Measurements from ENCODE around the gene FBXL15.

The FBXL15 gene

DNA sequence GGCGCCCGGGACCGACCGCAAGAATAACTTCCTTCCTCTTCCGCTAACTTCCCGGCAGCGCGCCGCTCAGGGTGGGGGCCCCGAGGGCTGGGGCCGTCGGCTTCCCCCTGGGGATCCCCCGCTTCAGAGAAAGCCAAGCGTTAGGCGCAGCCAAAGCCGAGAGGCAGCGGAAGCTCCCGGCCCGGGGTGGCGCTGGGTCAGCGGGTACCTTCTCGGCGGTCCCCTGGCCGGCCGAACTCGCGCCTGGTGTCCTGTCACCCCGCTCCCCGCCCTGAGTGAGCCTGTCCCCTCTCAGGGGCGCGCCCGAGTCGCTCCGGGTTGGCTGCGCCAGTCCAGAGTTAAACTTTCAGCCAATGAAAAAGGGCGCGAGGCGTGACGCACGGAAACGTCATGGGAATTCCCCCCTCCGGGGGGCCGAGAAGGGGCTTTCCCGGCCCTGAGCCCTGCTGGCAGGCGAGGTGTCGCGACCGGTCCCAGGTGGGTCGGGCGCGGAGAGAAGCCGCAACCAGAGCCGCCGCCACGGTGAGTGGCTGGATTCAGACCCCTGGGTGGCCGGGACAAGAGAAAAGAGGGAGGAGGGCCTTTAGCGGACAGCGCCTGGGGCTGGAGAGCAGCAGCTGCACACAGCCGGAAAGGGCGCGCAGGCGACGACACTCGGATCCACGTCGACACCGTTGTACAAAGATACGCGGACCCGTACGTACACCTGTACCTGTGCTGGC is 26.4 kb upstream of the FBXL15 start:
- H3K4me1 ChIP-seq (ENCODE audit: insufficient read depth, insufficient read length): peaks cover 15% of the 10 kb centered on the region
- peak; percentile 54 for DNase-seq (ENCODE audit: low read depth, low spot score)
- no peaks in the 10 kb centered on the region for H3K9me3 ChIP-seq (ENCODE audit: insufficient read depth, low read length)
- peaks cover 4% of the 10 kb centered on the region for H3K27me3 ChIP-seq (ENCODE audit: insufficient read depth, insufficient read length)
- peaks cover 26% of the 10 kb centered on the region for H3K36me3 ChIP-seq (ENCODE audit: insufficient read depth, insufficient read length, low read length)
- no peak for TF ChIP-seq YY1 (IDR thresholded peaks at IDR 0.05; ENCODE audit: insufficient read depth, insufficient read length)
- no peak for TF ChIP-seq ZNF274 (IDR thresholded peaks at IDR 0.05; ENCODE audit: low read depth, low read length)
- TF ChIP-seq SUZ12 (IDR thresholded peaks at IDR 0.05; ENCODE audit: extremely low read depth, insufficient read depth, insufficient read length): no peak
- peak overlapping the region; percentile 92 for H3K9ac ChIP-seq (ENCODE audit: insufficient read length, low read depth)
- H3K4me3 ChIP-seq (ENCODE audit: insufficient read length, low read depth): peak overlapping the region; percentile 74

DNA sequence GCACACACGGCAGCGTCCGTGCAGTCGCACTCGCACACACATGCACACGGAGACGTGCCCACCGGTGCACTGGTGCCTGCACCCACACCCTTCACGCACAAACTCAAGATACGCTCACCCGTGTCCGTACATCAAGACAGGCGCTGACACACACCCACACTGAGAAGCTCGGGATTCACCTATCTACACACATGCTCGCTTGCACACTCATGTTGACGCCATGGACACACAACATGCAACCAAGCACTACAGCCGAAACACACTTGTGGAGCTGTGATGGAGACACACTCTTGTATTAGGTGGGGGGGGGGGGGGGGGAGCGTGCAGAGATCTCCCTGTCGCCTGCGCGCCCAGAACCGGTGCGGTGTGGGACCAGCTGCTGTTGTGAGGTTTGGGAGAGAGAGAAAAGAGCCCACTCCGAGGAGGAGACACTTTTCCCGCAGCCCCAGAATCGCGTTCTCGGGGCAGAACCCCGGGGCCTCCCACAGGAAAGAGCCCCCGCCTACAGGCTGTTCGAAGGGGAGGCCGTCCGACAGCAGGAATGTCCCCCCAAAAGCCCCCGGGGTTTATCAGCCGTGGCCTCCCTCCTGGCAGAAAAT is 25.7 kb upstream of the FBXL15 start:
- Histone ChIP-seq H3K4me1 (ENCODE audit: insufficient read depth, insufficient read length) (peaks cover 19% of the 10 kb centered on the region), H3K9ac (ENCODE audit: insufficient read length, low read depth) (peak overlapping the region; percentile 92)
- no peak for DNase-seq (ENCODE audit: low read depth, low spot score)

DNA sequence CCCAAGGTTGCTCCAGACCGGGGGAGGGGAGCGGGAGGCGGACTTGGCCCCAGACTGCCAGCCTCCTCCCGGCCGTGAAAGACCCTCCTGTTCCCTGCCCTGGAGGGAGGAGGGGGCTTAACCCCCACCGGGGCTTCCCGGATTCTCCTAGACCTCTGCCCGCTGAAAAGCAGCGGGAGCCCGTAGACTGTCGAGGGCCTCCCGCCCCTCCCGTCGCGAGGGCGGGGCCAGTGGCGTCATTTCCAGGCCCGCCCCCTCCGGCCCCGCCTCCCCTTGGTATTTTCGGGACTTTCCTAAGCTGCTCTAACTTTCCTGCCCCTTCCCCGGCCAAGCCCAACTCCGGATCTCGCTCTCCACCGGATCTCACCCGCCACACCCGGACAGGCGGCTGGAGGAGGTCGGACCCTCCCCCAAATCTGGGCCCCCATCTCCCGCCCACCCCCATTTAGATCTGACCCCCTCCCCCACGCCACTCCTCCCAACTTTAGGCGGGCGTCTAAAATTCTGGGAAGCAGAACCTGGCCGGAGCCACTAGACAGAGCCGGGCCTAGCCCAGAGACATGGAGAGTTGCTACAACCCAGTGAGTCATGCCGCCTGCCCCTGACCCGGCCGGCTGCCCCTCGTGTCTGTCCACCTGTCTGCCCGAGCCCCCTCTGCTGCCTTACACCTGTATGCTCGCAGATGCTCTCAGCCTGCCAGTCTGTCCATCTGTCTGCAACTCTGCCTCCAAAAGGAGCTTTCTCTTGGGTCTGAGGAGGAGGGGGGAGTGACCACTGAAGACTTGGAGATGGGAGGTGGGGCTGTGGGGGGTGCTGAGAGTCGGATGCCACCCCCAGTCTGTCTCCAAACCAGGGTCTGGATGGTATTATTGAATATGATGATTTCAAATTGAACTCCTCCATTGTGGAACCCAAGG is 25.0 kb upstream of the FBXL15 start, which contains the start of gene NFKB2:
NFKB2 (plus strand) TSS at position 306 of the 917 bp plus-strand sequence; CDS start at position 561, 255 bp downstream.
- peaks cover 24% of the 10 kb centered on the region for H3K4me1 ChIP-seq (ENCODE audit: insufficient read depth, insufficient read length)
- H3K9me3 ChIP-seq (ENCODE audit: insufficient read depth, low read length): no peaks in the 10 kb centered on the region
- TF ChIP-seq ZNF274 (IDR thresholded peaks at IDR 0.05; ENCODE audit: low read depth, low read length) (no peak), YY1 (IDR thresholded peaks at IDR 0.05; ENCODE audit: insufficient read depth, insufficient read length) (no peak)
- H3K27me3 ChIP-seq (ENCODE audit: insufficient read depth, insufficient read length): peaks cover 4% of the 10 kb centered on the region
- DNase-seq (ENCODE audit: low read depth, low spot score): peak; percentile 78
- H3K9ac ChIP-seq (ENCODE audit: insufficient read length, low read depth): peak within 1 kb of the TSS; percentile 92
- peak within 1 kb of the TSS; percentile 77 for H3K4me3 ChIP-seq (ENCODE audit: insufficient read length, low read depth)
- peaks cover 37% of the 10 kb centered on the region for H3K36me3 ChIP-seq (ENCODE audit: insufficient read depth, insufficient read length, low read length)

More for the DNA sequence above, 25.7 kb upstream of the FBXL15 start:
- no peaks in the 10 kb centered on the region for H3K9me3 ChIP-seq (ENCODE audit: insufficient read depth, low read length)
- peak overlapping the region; percentile 74 for H3K4me3 ChIP-seq (ENCODE audit: insufficient read length, low read depth)
- H3K27me3 ChIP-seq (ENCODE audit: insufficient read depth, insufficient read length): peaks cover 4% of the 10 kb centered on the region
- peaks cover 29% of the 10 kb centered on the region for H3K36me3 ChIP-seq (ENCODE audit: insufficient read depth, insufficient read length, low read length)
- TF ChIP-seq SUZ12 (IDR thresholded peaks at IDR 0.05; ENCODE audit: extremely low read depth, insufficient read depth, insufficient read length) (no peak), YY1 (IDR thresholded peaks at IDR 0.05; ENCODE audit: insufficient read depth, insufficient read length) (no peak), ZNF274 (IDR thresholded peaks at IDR 0.05; ENCODE audit: low read depth, low read length) (no peak)

DNA sequence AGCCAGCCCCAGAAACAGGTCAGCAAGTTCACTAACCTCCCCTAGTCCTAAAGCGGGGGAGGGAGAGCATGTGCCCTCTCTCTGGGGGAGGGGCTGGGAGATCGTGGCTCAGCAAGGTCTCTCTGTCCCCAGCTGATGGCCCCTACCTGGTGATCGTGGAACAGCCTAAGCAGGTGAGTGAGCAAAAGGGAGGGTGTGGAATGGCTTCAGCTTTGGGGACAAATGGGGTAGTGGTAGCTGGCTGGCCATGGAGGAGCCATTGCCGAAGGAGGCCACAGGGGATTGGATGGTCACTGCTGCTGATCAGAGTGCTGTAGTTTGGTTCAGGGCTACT is 24.4 kb upstream of the FBXL15 start:
- Histone ChIP-seq H3K27me3 (ENCODE audit: insufficient read depth, insufficient read length) (peaks cover 4% of the 10 kb centered on the region), H3K9me3 (ENCODE audit: insufficient read depth, low read length) (no peaks in the 10 kb centered on the region), H3K4me1 (ENCODE audit: insufficient read depth, insufficient read length) (peaks cover 24% of the 10 kb centered on the region), H3K9ac (ENCODE audit: insufficient read length, low read depth) (peak overlapping the region; percentile 86), H3K36me3 (ENCODE audit: insufficient read depth, insufficient read length, low read length) (peaks cover 43% of the 10 kb centered on the region), H3K4me3 (ENCODE audit: insufficient read length, low read depth) (peak overlapping the region; percentile 77)
- TF ChIP-seq SUZ12 (IDR thresholded peaks at IDR 0.05; ENCODE audit: extremely low read depth, insufficient read depth, insufficient read length): no peak
- TF ChIP-seq ZNF274 (IDR thresholded peaks at IDR 0.05; ENCODE audit: low read depth, low read length): no peak
- TF ChIP-seq YY1 (IDR thresholded peaks at IDR 0.05; ENCODE audit: insufficient read depth, insufficient read length): no peak
- DNase-seq (ENCODE audit: low read depth, low spot score): no peak

DNA sequence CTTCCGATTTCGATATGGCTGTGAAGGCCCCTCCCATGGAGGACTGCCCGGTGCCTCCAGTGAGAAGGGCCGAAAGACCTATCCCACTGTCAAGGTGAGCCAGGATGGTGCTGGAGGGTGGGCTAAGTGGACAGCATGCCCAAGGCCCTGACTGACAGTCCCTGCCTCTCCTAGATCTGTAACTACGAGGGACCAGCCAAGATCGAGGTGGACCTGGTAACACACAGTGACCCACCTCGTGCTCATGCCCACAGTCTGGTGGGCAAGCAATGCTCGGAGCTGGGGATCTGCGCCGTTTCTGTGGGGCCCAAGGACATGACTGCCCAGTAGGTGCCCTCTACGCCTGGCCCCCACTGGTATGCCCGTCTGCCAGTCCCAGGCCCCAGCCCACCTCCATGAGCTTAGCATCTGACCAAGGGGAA is 23.9 kb upstream of the FBXL15 start:
- H3K36me3 ChIP-seq (ENCODE audit: insufficient read depth, insufficient read length, low read length): peaks cover 48% of the 10 kb centered on the region
- peaks cover 4% of the 10 kb centered on the region for H3K27me3 ChIP-seq (ENCODE audit: insufficient read depth, insufficient read length)
- H3K4me1 ChIP-seq (ENCODE audit: insufficient read depth, insufficient read length): peaks cover 28% of the 10 kb centered on the region
- peak overlapping the region; percentile 86 for H3K9ac ChIP-seq (ENCODE audit: insufficient read length, low read depth)
- no peaks in the 10 kb centered on the region for H3K9me3 ChIP-seq (ENCODE audit: insufficient read depth, low read length)
- TF ChIP-seq ZNF274 (IDR thresholded peaks at IDR 0.05; ENCODE audit: low read depth, low read length) (no peak), YY1 (IDR thresholded peaks at IDR 0.05; ENCODE audit: insufficient read depth, insufficient read length) (no peak), SUZ12 (IDR thresholded peaks at IDR 0.05; ENCODE audit: extremely low read depth, insufficient read depth, insufficient read length) (no peak)
- DNase-seq (ENCODE audit: low read depth, low spot score): no peak
- H3K4me3 ChIP-seq (ENCODE audit: insufficient read length, low read depth): peak overlapping the region; percentile 77

DNA sequence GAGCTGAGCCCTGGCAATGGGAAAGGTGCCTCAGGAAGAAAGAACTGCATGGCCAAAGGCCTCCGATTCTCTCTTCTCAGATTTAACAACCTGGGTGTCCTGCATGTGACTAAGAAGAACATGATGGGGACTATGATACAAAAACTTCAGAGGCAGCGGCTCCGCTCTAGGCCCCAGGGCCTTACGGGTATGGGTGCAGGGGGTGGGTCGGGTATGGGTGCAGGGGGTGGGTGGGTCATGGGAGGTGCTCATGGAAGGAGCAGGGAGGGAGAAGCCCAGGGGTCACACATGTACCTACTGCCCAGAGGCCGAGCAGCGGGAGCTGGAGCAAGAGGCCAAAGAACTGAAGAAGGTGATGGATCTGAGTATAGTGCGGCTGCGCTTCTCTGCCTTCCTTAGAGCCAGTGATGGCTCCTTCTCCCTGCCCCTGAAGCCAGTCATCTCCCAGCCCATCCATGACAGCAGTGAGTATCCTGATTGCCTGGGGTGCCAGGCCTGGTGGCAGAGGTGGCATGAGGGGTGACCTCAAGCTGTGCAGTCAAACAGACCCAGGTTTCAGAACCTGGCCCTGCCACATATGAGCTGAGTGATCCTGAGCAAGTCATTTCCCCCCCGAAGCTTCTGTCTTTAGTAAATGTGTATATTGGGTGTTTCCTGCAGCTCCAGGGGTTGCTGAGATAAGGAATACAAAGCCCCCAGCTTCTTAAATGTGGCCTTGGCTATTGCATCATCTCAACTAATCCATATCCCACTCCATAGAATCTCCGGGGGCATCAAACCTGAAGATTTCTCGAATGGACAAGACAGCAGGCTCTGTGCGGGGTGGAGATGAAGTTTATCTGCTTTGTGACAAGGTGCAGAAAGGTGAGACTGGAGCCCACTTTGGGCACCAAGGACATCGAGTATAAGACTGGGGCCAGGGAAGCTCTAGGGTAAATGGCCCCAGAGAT is 23.1 kb upstream of the FBXL15 start:
- Histone ChIP-seq H3K9ac (ENCODE audit: insufficient read length, low read depth) (no peak overlapping the region), H3K36me3 (ENCODE audit: insufficient read depth, insufficient read length, low read length) (peaks cover 54% of the 10 kb centered on the region), H3K4me3 (ENCODE audit: insufficient read length, low read depth) (no peak overlapping the region), H3K27me3 (ENCODE audit: insufficient read depth, insufficient read length) (peaks cover 4% of the 10 kb centered on the region), H3K9me3 (ENCODE audit: insufficient read depth, low read length) (no peaks in the 10 kb centered on the region), H3K4me1 (ENCODE audit: insufficient read depth, insufficient read length) (peaks cover 30% of the 10 kb centered on the region)
- DNase-seq (ENCODE audit: low read depth, low spot score): no peak
- TF ChIP-seq YY1 (IDR thresholded peaks at IDR 0.05; ENCODE audit: insufficient read depth, insufficient read length): no peak
- TF ChIP-seq ZNF274 (IDR thresholded peaks at IDR 0.05; ENCODE audit: low read depth, low read length): no peak
- TF ChIP-seq SUZ12 (IDR thresholded peaks at IDR 0.05; ENCODE audit: extremely low read depth, insufficient read depth, insufficient read length): no peak
